Keratinocyte (primary cell): ENCODE measurements around the gene MAP2K5.

Experiments used
- CTCF ChIP-seq, 3 experiments: IDR thresholded peaks in 1 of 3; conservative IDR thresholded peaks in 1 of 3; optimal IDR thresholded peaks in 1 of 3; 2 replicates in 2 of 3; 3 replicates in 1 of 3; pipeline versions ENCODE3 to v1.5.1; 2011; ENCODE audit warnings: low read length in 3 of 3, mild to moderate bottlenecking in 3 of 3, moderate library complexity in 2 of 3, control low read depth in 1 of 3, inconsistent platforms in 1 of 3; ENCODE audit not compliant: insufficient read depth in 2 of 3; ENCODE audit errors: extremely low read depth in 1 of 3
- EZH2 ChIP-seq: IDR thresholded peaks from one replicate; pipeline ENCODE4 v1.6.1; 2012; ENCODE audit warnings: inconsistent platforms, mild to moderate bottlenecking, low read length, moderate library complexity

DNA sequence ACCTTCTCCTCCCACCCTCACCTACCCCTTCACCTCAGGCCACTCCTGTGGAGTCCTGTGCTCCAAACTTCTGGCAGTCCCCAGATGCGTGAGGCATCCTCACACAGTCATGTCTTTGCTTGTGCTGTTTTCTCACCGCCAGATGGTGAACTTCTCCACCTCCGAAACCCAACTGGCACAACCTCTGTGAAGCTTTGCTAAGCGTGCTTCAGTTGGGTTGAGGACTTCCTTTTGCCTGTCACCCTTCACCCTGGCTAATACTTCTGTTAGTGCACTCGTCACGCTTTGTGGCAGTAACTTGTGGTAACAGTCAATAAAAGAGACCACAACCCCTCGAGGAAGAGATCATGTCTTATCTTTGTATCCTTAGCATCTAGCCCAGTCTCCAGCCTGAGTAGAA, 240.8 kb downstream of the MAP2K5 start:
- TF ChIP-seq CTCF (optimal IDR thresholded peaks at IDR 0.05 in 1 of 3, IDR thresholded peaks at IDR 0.05 in 1 of 3, conservative IDR thresholded peaks at IDR 0.05 in 1 of 3; ENCODE audit: extremely low read depth in 1 of 3, insufficient read depth in 2 of 3, low read length in 3 of 3) = no peak
- TF ChIP-seq EZH2 = no peak
